Measurements from ENCODE around the gene PRKAA1.

DNA sequence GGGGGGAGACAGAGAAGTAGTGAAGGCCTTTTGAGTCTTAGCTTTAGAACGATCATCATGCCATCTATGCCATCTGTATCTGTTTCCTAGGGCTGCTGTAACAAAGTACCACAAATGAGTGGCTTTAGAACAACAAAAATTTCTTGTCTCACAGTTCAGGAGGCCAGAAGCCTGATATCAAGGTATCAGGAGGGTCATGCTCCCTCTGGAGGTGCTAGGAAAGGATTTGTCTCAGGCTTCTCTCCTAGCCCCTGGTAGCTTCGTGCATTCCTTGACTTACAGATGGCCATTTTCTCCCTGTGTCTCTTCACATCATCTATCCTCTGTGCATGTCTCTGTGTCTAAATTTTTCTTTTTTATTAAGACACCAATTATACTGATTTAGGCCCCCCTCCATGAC lies 48.2 kb upstream of the PRKAA1 start:
- TF ChIP-seq, protein P1, sequence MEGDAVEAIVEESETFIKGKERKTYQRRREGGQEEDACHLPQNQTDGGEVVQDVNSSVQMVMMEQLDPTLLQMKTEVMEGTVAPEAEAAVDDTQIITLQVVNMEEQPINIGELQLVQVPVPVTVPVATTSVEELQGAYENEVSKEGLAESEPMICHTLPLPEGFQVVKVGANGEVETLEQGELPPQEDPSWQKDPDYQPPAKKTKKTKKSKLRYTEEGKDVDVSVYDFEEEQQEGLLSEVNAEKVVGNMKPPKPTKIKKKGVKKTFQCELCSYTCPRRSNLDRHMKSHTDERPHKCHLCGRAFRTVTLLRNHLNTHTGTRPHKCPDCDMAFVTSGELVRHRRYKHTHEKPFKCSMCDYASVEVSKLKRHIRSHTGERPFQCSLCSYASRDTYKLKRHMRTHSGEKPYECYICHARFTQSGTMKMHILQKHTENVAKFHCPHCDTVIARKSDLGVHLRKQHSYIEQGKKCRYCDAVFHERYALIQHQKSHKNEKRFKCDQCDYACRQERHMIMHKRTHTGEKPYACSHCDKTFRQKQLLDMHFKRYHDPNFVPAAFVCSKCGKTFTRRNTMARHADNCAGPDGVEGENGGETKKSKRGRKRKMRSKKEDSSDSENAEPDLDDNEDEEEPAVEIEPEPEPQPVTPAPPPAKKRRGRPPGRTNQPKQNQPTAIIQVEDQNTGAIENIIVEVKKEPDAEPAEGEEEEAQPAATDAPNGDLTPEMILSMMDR (IDR thresholded peaks at IDR 0.05; ENCODE audit: borderline replicate concordance, extremely low read depth, low read length, poor library complexity, severe bottlenecking) = no peak
- TF ChIP-seq EZH2 (IDR thresholded peaks at IDR 0.05; ENCODE audit: borderline replicate concordance, low read depth, low read length, severe bottlenecking) = no peak
